ENCODE results near the gene ALDH1A1. TPM values are rescaled to one million over a fixed set of nuclear protein-coding genes. Genes with fewer than 3 reads are reported as not detected.

Gene ALDH1A1
- total and polyA plus RNA-seq, 9 of the 15 experiments (the other 6 are each of a cell fraction or from before 2014, with no cell fraction given), result 1.8 to 86.3 (median 24.4) TPM

GRCh38 chr9:72921888-72922654, 30.8 kb downstream of the ALDH1A1 start:
- no peaks in the 10 kb centered on the region for H3K4me1 ChIP-seq (replicated peaks in 1 of 2; ENCODE audit: control insufficient read depth in 2 of 2, insufficient read depth in 2 of 2, low read length in 2 of 2)
- 37% methylated on average over 5 of the region's 5 CpGs for WGBS (ENCODE audit: insufficient coverage, low coverage, missing lambda C conversion rate)
- H3K9me3 ChIP-seq (replicated peaks; ENCODE audit: control insufficient read depth, insufficient read depth, low read depth, low read length), result no peaks in the 10 kb centered on the region
- ATAC-seq (no peak), DNase-seq (ENCODE audit: extremely low read depth in 1 of 4, low spot score in 3 of 4) (no peak), FAIRE-seq (no peak)
- intact Hi-C loops (cut with micrococcal nuclease), result no loop called here
- no peaks in the 10 kb centered on the region for H3K27me3 ChIP-seq (ENCODE audit: control insufficient read depth in 2 of 2, insufficient read depth in 2 of 2, low read length in 2 of 2)
- no peaks in the 10 kb centered on the region for H3K9me1 ChIP-seq (ENCODE audit: control insufficient read depth, insufficient read depth, low read length)
- no peak overlapping the region for H2AFZ ChIP-seq (ENCODE audit: low read depth, low read length)
- no TSS peak for BruUV-seq (replicated peaks)
- no peak for TF ChIP-seq NFXL1 (CRISPR knock-in tag; IDR thresholded peaks at IDR 0.05)
- TF ChIP-seq CREB1 (IDR thresholded peaks at IDR 0.05), result no peak
- TF ChIP-seq CREB1 (CRISPR knock-in tag; IDR thresholded peaks at IDR 0.05), result no peak
- TF ChIP-seq TCF7 (IDR thresholded peaks at IDR 0.05; ENCODE audit: borderline replicate concordance), result no peak
- TF ChIP-seq KDM1A (IDR thresholded peaks at IDR 0.05), result no peak
- POLR2A ChIA-PET, result interaction anchor here (0.6 to 1.6 kb wide), 2 partner anchors 15 to 25 kb away, joined by 3 to 5 read pairs; no protein-coding TSS in a partner anchor
- in situ Hi-C loops (cut with MboI), result no loop called here
- no peak overlapping the region for H3K9ac ChIP-seq (ENCODE audit: insufficient read depth in 1 of 2, low read depth in 2 of 2, low read length in 2 of 2)
- no peak overlapping the region for H3K27ac ChIP-seq (ENCODE audit: extremely low read depth, low read depth, low read length)
- H3K4me2 ChIP-seq (ENCODE audit: insufficient read depth, low read length), result no peak overlapping the region
- CTCF ChIA-PET (ENCODE audit: low intra/inter-chr PET ratio), result no interaction called here
- no peaks in the 10 kb centered on the region for H4K20me1 ChIP-seq (replicated peaks; ENCODE audit: control insufficient read depth, insufficient read depth, low read length)
- no peaks in the 10 kb centered on the region for H3K79me2 ChIP-seq (ENCODE audit: control insufficient read depth, insufficient read depth, low read length)
- H3K4me3 ChIP-seq, result no peak overlapping the region
- no peaks in the 10 kb centered on the region for H3K36me3 ChIP-seq (ENCODE audit: control insufficient read depth, insufficient read depth, low read length)

- WGBS (ENCODE audit: insufficient coverage, low coverage, missing lambda C conversion rate), result 60% methylated on average over 4 of the region's 4 CpGs
- Histone ChIP-seq H3K4me1 (replicated peaks in 1 of 2; ENCODE audit: control insufficient read depth in 2 of 2, insufficient read depth in 2 of 2, low read length in 2 of 2) (no peaks in the 10 kb centered on the region), H3K27ac (ENCODE audit: extremely low read depth, low read depth, low read length) (no peak overlapping the region), H4K20me1 (replicated peaks; ENCODE audit: control insufficient read depth, insufficient read depth, low read length) (no peaks in the 10 kb centered on the region), H3K36me3 (ENCODE audit: control insufficient read depth, insufficient read depth, low read length) (no peaks in the 10 kb centered on the region), H3K9me3 (replicated peaks; ENCODE audit: control insufficient read depth, insufficient read depth, low read depth, low read length) (no peaks in the 10 kb centered on the region), H3K9ac (ENCODE audit: insufficient read depth in 1 of 2, low read depth in 2 of 2, low read length in 2 of 2) (no peak overlapping the region), H3K9me1 (ENCODE audit: control insufficient read depth, insufficient read depth, low read length) (no peaks in the 10 kb centered on the region), H3K79me2 (ENCODE audit: control insufficient read depth, insufficient read depth, low read length) (no peaks in the 10 kb centered on the region), H3K4me3 (no peak overlapping the region), H3K27me3 (ENCODE audit: control insufficient read depth in 2 of 2, insufficient read depth in 2 of 2, low read length in 2 of 2) (no peaks in the 10 kb centered on the region), H3K4me2 (ENCODE audit: insufficient read depth, low read length) (no peak overlapping the region), H2AFZ (ENCODE audit: low read depth, low read length) (no peak overlapping the region)
- ChIA-PET CTCF (ENCODE audit: low intra/inter-chr PET ratio) (no interaction called here), POLR2A (no interaction called here)
- intact Hi-C loops (cut with micrococcal nuclease), result no loop called here
- no peak for ATAC-seq
- in situ Hi-C loops (cut with MboI), result no loop called here
- BruUV-seq (replicated peaks), result no TSS peak
- no peak for FAIRE-seq
- DNase-seq (ENCODE audit: extremely low read depth in 1 of 4, low spot score in 3 of 4), result no peak
- no peak for TF ChIP-seq MEIS2 (IDR thresholded peaks at IDR 0.05; ENCODE audit: partially characterized antibody)
- TF ChIP-seq, protein P1, sequence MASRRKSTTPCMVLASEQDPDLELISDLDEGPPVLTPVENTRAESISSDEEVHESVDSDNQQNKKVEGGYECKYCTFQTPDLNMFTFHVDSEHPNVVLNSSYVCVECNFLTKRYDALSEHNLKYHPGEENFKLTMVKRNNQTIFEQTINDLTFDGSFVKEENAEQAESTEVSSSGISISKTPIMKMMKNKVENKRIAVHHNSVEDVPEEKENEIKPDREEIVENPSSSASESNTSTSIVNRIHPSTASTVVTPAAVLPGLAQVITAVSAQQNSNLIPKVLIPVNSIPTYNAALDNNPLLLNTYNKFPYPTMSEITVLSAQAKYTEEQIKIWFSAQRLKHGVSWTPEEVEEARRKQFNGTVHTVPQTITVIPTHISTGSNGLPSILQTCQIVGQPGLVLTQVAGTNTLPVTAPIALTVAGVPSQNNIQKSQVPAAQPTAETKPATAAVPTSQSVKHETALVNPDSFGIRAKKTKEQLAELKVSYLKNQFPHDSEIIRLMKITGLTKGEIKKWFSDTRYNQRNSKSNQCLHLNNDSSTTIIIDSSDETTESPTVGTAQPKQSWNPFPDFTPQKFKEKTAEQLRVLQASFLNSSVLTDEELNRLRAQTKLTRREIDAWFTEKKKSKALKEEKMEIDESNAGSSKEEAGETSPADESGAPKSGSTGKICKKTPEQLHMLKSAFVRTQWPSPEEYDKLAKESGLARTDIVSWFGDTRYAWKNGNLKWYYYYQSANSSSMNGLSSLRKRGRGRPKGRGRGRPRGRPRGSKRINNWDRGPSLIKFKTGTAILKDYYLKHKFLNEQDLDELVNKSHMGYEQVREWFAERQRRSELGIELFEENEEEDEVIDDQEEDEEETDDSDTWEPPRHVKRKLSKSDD (conservative IDR thresholded peaks at IDR 0.05; ENCODE audit: low read length), result no peak
- TF ChIP-seq PHB2 (IDR thresholded peaks at IDR 0.05; ENCODE audit: low read depth), result no peak
- no peak for TF ChIP-seq FOXK2 (conservative IDR thresholded peaks at IDR 0.05 in 1 of 2, IDR thresholded peaks at IDR 0.05 in 1 of 2; ENCODE audit: low read depth in 2 of 2)
- TF ChIP-seq TRIM24 (IDR thresholded peaks at IDR 0.05), result no peak
- no peak for TF ChIP-seq TFAP4 (CRISPR knock-in tag; IDR thresholded peaks at IDR 0.05; ENCODE audit: borderline replicate concordance)
- TF ChIP-seq SRSF7 (optimal IDR thresholded peaks at IDR 0.05; ENCODE audit: low read depth, low read length), result no peak
Observed at GRCh38 chr9:72919246-72919945, 33.5 kb downstream of the ALDH1A1 start.
